Neutrophil (primary cell): ENCODE results near the gene CNTNAP5.

ENCODE experiments used
- H3K27ac ChIP-seq: fragments of 200-600 bp; sonication (generic); 2 replicates; pipeline ENCODE4 v1.5.1; 2016; ENCODE audit warnings: mild to moderate bottlenecking, moderate library complexity
- H3K27me3 ChIP-seq: fragments of 200-600 bp; sonication (generic); 2 replicates; pipeline ENCODE4 v1.6.0; 2016; ENCODE audit warnings: mild to moderate bottlenecking
- H3K36me3 ChIP-seq: fragments of 200-600 bp; sonication (generic); 2 replicates; pipeline ENCODE4 v1.5.1; 2017
- H3K4me1 ChIP-seq, 2 experiments: fragments of 200-600 bp in 1 of 2; sonication (generic) in 1 of 2; 1 replicate in 1 of 2; 2 replicates in 1 of 2; pipeline versions ENCODE4 v1.5.1 to v1.6.1; 2013 to 2016; ENCODE audit warnings: low read depth in 1 of 2, low read length in 1 of 2, mild to moderate bottlenecking in 1 of 2, moderate library complexity in 1 of 2; ENCODE audit not compliant: control insufficient read depth in 1 of 2, insufficient read depth in 1 of 2
- H3K4me3 ChIP-seq, 2 experiments: fragments of 200-600 bp in 1 of 2; sonication (generic) in 1 of 2; 1 replicate in 1 of 2; 2 replicates in 1 of 2; pipeline ENCODE4 v1.5.1; 2013 to 2016; ENCODE audit warnings: low read depth in 1 of 2, low read length in 1 of 2, mild to moderate bottlenecking in 1 of 2, moderate library complexity in 1 of 2
- H3K9me3 ChIP-seq: fragments of 200-600 bp; sonication (generic); 2 replicates; pipeline ENCODE4 v1.5.1; 2016
- CTCF ChIP-seq: fragments of 200-600 bp; sonication (generic); IDR thresholded peaks from 2 replicates; pipeline ENCODE4 v1.5.1; 2016; ENCODE audit warnings: antibody characterized with exemption

Gene CNTNAP5

GRCh38 chr2:124640221-124640750 is 615.2 kb downstream of the CNTNAP5 start:
- no peak for TF ChIP-seq CTCF
- no peaks in the 10 kb centered on the region for H3K4me1 ChIP-seq
- H3K4me3 ChIP-seq: no peak overlapping the region
- no peaks in the 10 kb centered on the region for H3K27me3 ChIP-seq
- no peak overlapping the region for H3K27ac ChIP-seq
- H3K36me3 ChIP-seq: no peaks in the 10 kb centered on the region
- H3K9me3 ChIP-seq: no peaks in the 10 kb centered on the region

- no peaks in the 10 kb centered on the region for H3K36me3 ChIP-seq
- no peak for TF ChIP-seq CTCF
- no peaks in the 10 kb centered on the region for H3K27me3 ChIP-seq
- no peaks in the 10 kb centered on the region for H3K9me3 ChIP-seq
- H3K4me3 ChIP-seq: no peak overlapping the region
- no peak overlapping the region for H3K27ac ChIP-seq
- no peaks in the 10 kb centered on the region for H3K4me1 ChIP-seq
These were observed 621.2 kb downstream of the CNTNAP5 start for GRCh38 chr2:124646166-124646815.

- no peak for TF ChIP-seq CTCF
- Histone ChIP-seq H3K4me1 (no peaks in the 10 kb centered on the region), H3K4me3 (no peak overlapping the region), H3K36me3 (no peaks in the 10 kb centered on the region), H3K27me3 (no peaks in the 10 kb centered on the region), H3K9me3 (no peaks in the 10 kb centered on the region), H3K27ac (no peak overlapping the region)
These were observed 622.2 kb downstream of the CNTNAP5 start for GRCh38 chr2:124647245-124647644.

GRCh38 chr2:124647663-124648062 is 622.6 kb downstream of the CNTNAP5 start:
- no peak overlapping the region for H3K4me3 ChIP-seq
- TF ChIP-seq CTCF: no peak
- no peaks in the 10 kb centered on the region for H3K9me3 ChIP-seq
- no peaks in the 10 kb centered on the region for H3K36me3 ChIP-seq
- H3K27ac ChIP-seq: no peak overlapping the region
- H3K27me3 ChIP-seq: no peaks in the 10 kb centered on the region
- no peaks in the 10 kb centered on the region for H3K4me1 ChIP-seq

- Histone ChIP-seq H3K36me3 (no peaks in the 10 kb centered on the region), H3K27ac (no peak overlapping the region), H3K4me3 (no peak overlapping the region), H3K4me1 (no peaks in the 10 kb centered on the region), H3K9me3 (no peaks in the 10 kb centered on the region), H3K27me3 (no peaks in the 10 kb centered on the region)
- no peak for TF ChIP-seq CTCF
These were observed 623.9 kb downstream of the CNTNAP5 start for GRCh38 chr2:124649001-124649400.
